Stimulated activated CD8-positive, alpha-beta memory T cell treated with anti-CD3 and anti-CD28 coated beads, Interleukin-2, amount 100 ng/mL, for 1 hour (primary cell): ENCODE measurements around the gene IDI2.

Source experiments
- DNase-seq, 2 donors: peaks; one replicate each; pipeline ENCODE4 v3.0.0-alpha.2; 2020; ENCODE audit warnings: low read depth in 2 of 2

IDI2 gene

DNA sequence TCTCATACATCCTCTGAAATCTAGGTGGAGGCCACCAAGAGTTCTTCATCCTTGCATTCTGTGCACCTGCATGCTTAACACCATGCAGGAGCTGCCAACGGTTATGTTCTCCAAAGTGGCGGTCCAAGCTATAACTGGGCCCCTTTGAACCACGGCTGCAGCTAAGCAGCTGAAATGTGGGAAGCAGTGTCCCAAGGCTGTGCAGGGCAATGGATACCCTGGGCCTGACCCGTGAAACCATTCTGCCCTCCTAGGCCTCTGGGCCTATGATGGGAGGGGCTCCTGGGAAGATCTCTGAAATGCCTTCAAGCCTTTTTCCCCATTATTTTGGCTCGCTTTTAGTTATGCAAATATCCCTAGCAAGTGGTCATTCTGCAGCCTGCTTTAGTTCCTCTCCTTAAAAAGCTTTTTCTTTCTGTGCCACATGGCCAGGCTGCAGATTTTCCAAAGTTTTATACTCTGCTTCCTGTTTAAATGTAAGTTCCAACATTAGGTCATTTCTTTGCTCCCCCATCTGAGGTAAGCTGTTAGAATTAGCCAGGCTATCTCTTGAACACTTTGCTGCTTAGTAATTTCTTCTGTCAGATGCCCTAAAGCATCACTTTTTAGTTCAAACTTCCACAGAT is 45.1 kb downstream of the IDI2 start:
- DNase-seq = no peak

- DNase-seq = no peak
Observed at GRCh38 chr10:978826-979421, 46.7 kb downstream of the IDI2 start.

DNA sequence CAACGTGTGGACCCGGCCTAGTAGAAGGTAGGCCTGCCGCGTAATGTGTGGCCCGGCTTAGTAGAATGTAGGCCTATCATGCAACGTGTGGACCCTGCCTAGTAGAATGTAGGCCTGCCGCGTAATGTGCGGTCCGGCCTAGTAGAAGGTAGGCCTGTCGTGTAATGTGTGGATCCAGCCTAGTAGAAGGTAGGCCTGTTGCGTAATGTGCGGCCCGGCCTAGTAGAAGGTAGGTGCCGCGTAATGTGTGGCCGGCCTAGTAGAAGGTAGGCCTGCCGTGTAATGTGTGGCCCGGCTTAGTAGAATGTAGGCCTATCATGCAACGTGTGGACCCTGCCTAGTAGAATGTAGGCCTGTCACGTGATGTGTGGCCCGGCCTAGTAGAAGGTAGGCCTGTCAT is 49.3 kb downstream of the IDI2 start:
- no peak for DNase-seq

DNA sequence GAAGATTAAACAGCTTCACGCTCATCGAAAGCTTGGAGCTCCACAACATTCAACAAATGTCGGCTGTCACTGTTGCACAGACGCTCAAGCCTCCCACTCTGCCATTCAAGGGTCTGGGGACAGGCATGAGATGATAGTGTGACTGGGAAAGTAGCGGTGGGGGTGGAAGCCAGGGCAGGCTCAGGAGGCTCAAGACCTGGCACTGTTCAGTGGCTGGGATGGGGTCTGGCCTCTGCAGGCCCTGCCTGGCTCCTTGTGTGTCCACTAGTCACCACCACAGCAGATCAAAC is 50.9 kb downstream of the IDI2 start:
- no peak for DNase-seq

GRCh38 chr10:974038-974784 is 51.4 kb downstream of the IDI2 start:
- DNase-seq = no peak

DNA sequence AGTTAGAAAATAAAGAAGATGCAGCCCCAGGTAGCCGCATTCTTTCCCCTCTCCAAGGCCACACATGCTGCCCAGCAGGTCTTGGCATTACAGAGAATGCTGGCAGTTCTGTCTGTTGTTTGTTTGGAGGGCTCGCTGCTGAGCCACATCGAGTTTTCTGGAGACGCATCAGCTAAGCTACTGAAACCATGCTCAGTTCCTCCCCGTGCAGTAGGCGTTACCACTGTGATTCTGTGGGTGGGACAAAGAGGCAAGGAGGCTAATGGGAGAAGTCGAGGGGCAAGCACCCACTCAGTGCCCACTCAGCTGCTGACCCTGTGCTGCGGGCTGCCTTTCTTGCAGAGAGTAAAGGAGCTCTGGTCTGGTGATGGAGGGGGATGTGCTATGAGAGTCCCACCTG is 52.9 kb downstream of the IDI2 start:
- DNase-seq = no peak

- DNase-seq = no peak
Observed at GRCh38 chr10:971613-972012, 54.0 kb downstream of the IDI2 start.

GRCh38 chr10:971150-971542 is 54.5 kb downstream of the IDI2 start:
- DNase-seq = no peak

- DNase-seq = no peak
Observed at GRCh38 chr10:970311-971149, 55.1 kb downstream of the IDI2 start.

DNA sequence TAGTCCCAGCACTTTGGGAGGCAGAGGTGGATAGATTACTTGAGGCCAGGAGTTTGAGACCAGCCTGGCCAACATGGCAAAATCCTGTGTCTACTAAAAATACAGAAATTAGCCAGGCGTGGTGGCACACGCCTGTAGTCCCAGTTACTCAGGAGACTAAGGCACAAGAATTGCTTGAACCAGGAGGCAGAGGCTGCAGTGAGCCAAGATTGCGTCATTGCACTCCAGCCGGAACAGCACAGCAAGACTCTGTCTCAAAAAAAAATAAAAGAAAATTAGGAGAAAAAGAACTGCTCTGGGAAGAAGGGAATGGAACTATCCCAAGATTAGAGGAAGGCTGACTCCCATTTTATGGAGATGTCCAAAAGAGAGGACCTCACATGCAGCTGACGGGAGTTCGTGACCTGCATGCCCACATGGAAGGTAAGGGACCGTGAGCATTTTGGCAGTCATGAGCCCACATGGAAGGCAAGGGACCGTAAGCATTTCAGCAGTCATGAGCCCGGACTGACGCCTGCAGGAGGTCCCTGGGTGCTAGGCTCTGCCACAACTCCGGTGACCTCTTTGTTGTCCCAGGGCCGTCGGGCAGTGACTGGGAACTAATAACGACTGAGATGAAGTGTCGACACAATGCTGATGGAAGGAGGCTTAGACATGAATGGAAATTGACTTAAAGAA is 56.0 kb downstream of the IDI2 start:
- no peak for DNase-seq
